Measurements from ENCODE around the gene PPM1N.

- TF ChIP-seq CTCF (IDR thresholded peaks at IDR 0.05 in 4 of 5, conservative IDR thresholded peaks at IDR 0.05 in 1 of 5) (no peak), POLR2A (IDR thresholded peaks at IDR 0.05) (no peak)
Observed at GRCh38 chr19:45514376-45515051, 16.3 kb downstream of the PPM1N start.
